HG02884 (cell line): ENCODE measurements around the gene TERB1.

Source experiments
- ATAC-seq: cut with Tn5 transposase; IDR thresholded peaks from one replicate; pipeline ENCODE4 v1.9.1; 2021; ENCODE audit warnings: mild to moderate bottlenecking, moderate library complexity; ENCODE audit not compliant: unreplicated experiment

The TERB1 gene

DNA sequence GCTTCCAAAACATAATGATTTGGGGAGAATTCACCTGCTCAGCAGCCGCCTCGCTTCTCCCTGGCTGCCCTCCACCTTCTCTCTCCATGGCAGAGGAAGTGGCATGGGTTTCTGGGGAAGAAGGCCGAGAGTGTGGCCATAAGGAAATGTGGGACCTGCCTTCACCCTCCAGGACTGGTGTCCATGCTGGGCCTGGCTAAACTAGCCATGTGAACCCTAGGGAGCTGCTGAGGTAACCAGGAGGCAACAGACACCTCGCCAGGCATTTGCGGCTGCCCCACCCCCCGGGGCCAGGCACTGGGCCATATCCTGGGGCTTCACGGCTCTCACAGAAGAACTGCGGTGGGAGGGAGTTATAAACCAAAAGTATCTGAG lies 94.9 kb downstream of the TERB1 start:
- no peak for ATAC-seq

GRCh38 chr16:66705790-66706505 lies 95.4 kb downstream of the TERB1 start:
- no peak for ATAC-seq
